GM15510 (cell line): ENCODE results near the gene TMEM115.

Experiments used
- POLR2A ChIP-seq: IDR thresholded peaks from 3 replicates; pipeline ENCODE4 v1.6.1; 2011; ENCODE audit warnings: borderline replicate concordance; ENCODE audit not compliant: insufficient read length; ENCODE audit errors: extremely low read depth

The TMEM115 gene

GRCh38 chr3:50336452-50337174 lies 22.7 kb downstream of the TMEM115 start:
- TF ChIP-seq POLR2A = no peak

- TF ChIP-seq POLR2A = no peak
Measured at GRCh38 chr3:50334339-50335075, 24.8 kb downstream of the TMEM115 start.

- no peak for TF ChIP-seq POLR2A
Measured at GRCh38 chr3:50333744-50334328, 25.5 kb downstream of the TMEM115 start.

- no peak for TF ChIP-seq POLR2A
Measured at GRCh38 chr3:50331364-50331907, 27.9 kb downstream of the TMEM115 start.

GRCh38 chr3:50330330-50330729 lies 29.0 kb downstream of the TMEM115 start:
- no peak for TF ChIP-seq POLR2A

GRCh38 chr3:50327943-50328691 lies 31.2 kb downstream of the TMEM115 start, which contains the start of gene TUSC2:
TSS of gene TUSC2 (minus strand) at chr3:50328223. CDS start at chr3:50328099, 124 bp downstream.
- peak; percentile 84 for TF ChIP-seq POLR2A

- TF ChIP-seq POLR2A = no peak
Measured at GRCh38 chr3:50327129-50327528, 32.2 kb downstream of the TMEM115 start.

GRCh38 chr3:50326182-50326541 lies 33.2 kb downstream of the TMEM115 start:
- TF ChIP-seq POLR2A = no peak

- no peak for TF ChIP-seq POLR2A
Measured at GRCh38 chr3:50325497-50326181, 33.7 kb downstream of the TMEM115 start.

GRCh38 chr3:50325113-50325480 lies 34.2 kb downstream of the TMEM115 start:
- TF ChIP-seq POLR2A = no peak

- no peak for TF ChIP-seq POLR2A
Measured at GRCh38 chr3:50324351-50325112, 34.8 kb downstream of the TMEM115 start.

- TF ChIP-seq POLR2A = no peak
Measured at GRCh38 chr3:50323614-50324199, 35.6 kb downstream of the TMEM115 start.

GRCh38 chr3:50323092-50323600 lies 36.2 kb downstream of the TMEM115 start:
- no peak for TF ChIP-seq POLR2A
